Loucy (cell line): ENCODE results near the gene OLFM3.

Source experiments
- H2AFZ ChIP-seq: fragments of 200-600 bp; sonication (generic); 2 replicates; pipeline ENCODE4 v1.6.0; 2016; ENCODE audit warnings: antibody characterized with exemption, mild to moderate bottlenecking, low read length, moderate library complexity
- H3F3A ChIP-seq: fragments of 200-600 bp; 2 replicates; pipeline ENCODE4 v1.6.0; 2016; ENCODE audit warnings: antibody characterized with exemption, low read depth, mild to moderate bottlenecking
- H3K27me3 ChIP-seq: fragments of 200-600 bp; sonication (generic); 2 replicates; pipeline ENCODE4 v1.6.1; 2014; ENCODE audit warnings: low read length, mild to moderate bottlenecking; ENCODE audit not compliant: insufficient read depth, poor library complexity, severe bottlenecking
- H3K36me3 ChIP-seq: fragments of 200-600 bp; sonication (generic); 2 replicates; pipeline ENCODE4 v1.6.1; 2016; ENCODE audit warnings: low read length; ENCODE audit not compliant: insufficient read depth
- H3K4me1 ChIP-seq: fragments of 200-600 bp; sonication (generic); 2 replicates; pipeline ENCODE4 v1.5.1; 2014; ENCODE audit warnings: low read length, mild to moderate bottlenecking; ENCODE audit not compliant: insufficient read depth, poor library complexity, severe bottlenecking
- H3K4me2 ChIP-seq: fragments of 200-600 bp; sonication (generic); 2 replicates; pipeline ENCODE4 v1.6.0; 2014; ENCODE audit warnings: antibody characterized with exemption, low read length, low read depth, mild to moderate bottlenecking; ENCODE audit not compliant: poor library complexity, severe bottlenecking
- H3K4me3 ChIP-seq: fragments of 200-600 bp; sonication (generic); 2 replicates; pipeline ENCODE4 v1.5.1; 2014; ENCODE audit warnings: low read length, mild to moderate bottlenecking, mixed read lengths; ENCODE audit not compliant: poor library complexity, severe bottlenecking
- H3K79me2 ChIP-seq: fragments of 200-600 bp; sonication (generic); 2 replicates; pipeline ENCODE4 v1.6.1; 2014; ENCODE audit warnings: low read length; ENCODE audit not compliant: insufficient read depth
- H3K9ac ChIP-seq: fragments of 200-600 bp; sonication (generic); 2 replicates; pipeline ENCODE4 v1.6.0; 2014; ENCODE audit warnings: mild to moderate bottlenecking, low read depth, low read length, moderate library complexity; ENCODE audit not compliant: poor library complexity, severe bottlenecking
- H3K9me2 ChIP-seq: fragments of 200-600 bp; sonication (generic); replicated peaks from 2 replicates; pipeline ENCODE4 v1.6.1; 2016; ENCODE audit warnings: low read depth, low read length, mixed read lengths
- H3K9me3 ChIP-seq: fragments of 200-600 bp; sonication (generic); 2 replicates; pipeline ENCODE4 v1.6.1; 2014; ENCODE audit warnings: mild to moderate bottlenecking, antibody characterized with exemption, low read length, low read depth; ENCODE audit not compliant: insufficient read depth
- H4K20me1 ChIP-seq: fragments of 200-600 bp; sonication (generic); 2 replicates; pipeline ENCODE4 v1.6.0; 2014; ENCODE audit warnings: antibody characterized with exemption, low read length, mild to moderate bottlenecking; ENCODE audit not compliant: insufficient read depth, poor library complexity, severe bottlenecking
- EZH2phosphoT487 ChIP-seq: fragments of 200-600 bp; IDR thresholded peaks from 2 replicates; pipeline ENCODE4 v1.6.1; 2018; ENCODE audit warnings: antibody characterized with exemption, mild to moderate bottlenecking, moderate library complexity, borderline replicate concordance
- TF ChIP-seq, protein P1 (sequence below): fragments of 200-600 bp; sonication (generic); conservative IDR thresholded peaks from 2 replicates; pipeline ENCODE4 v1.5.1; 2014; ENCODE audit warnings: mild to moderate bottlenecking, antibody characterized with exemption, low read length

Gene OLFM3

DNA sequence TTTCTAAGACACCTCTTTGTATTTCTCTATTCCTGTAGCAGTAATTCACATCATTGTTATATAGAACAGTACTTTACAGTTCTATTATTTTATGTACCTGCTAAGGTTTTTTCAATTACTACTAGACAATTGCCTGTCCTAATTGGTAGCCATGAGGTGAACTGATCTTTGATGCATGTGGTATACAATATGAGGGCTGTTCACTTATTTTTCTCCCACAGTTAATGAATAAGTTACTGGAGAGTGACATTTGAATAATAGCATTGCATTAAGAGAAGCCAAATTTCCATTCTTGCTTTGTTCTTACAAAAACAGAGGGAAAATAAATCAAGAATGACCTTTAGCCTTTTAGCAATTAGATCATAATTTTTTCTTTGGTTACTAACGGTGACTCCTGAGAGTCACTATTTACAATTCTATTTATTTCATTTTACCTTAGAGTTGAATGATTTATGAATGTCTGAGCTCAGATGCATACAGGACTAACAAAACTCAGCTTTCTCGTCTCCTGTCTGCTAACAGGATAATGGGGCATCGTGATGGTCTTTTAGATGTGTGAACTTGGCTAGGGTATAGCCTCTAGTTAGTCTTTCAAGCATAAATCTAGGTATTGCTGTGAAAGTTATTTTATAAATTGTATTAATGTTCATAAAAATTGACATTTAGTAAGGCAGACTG lies 54.1 kb downstream of the OLFM3 start:
- Histone ChIP-seq H2AFZ (no peak overlapping the region), H3K4me2 (no peak overlapping the region), H3K79me2 (no peaks in the 10 kb centered on the region), H3K27me3 (no peaks in the 10 kb centered on the region), H3K36me3 (no peaks in the 10 kb centered on the region), H3K4me3 (no peak overlapping the region), H3K9me2 (no peaks in the 10 kb centered on the region), H4K20me1 (no peaks in the 10 kb centered on the region), H3K4me1 (no peaks in the 10 kb centered on the region), H3K9me3 (no peaks in the 10 kb centered on the region), H3K9ac (no peak overlapping the region), H3F3A (no peaks in the 10 kb centered on the region)
- TF ChIP-seq, protein P1, sequence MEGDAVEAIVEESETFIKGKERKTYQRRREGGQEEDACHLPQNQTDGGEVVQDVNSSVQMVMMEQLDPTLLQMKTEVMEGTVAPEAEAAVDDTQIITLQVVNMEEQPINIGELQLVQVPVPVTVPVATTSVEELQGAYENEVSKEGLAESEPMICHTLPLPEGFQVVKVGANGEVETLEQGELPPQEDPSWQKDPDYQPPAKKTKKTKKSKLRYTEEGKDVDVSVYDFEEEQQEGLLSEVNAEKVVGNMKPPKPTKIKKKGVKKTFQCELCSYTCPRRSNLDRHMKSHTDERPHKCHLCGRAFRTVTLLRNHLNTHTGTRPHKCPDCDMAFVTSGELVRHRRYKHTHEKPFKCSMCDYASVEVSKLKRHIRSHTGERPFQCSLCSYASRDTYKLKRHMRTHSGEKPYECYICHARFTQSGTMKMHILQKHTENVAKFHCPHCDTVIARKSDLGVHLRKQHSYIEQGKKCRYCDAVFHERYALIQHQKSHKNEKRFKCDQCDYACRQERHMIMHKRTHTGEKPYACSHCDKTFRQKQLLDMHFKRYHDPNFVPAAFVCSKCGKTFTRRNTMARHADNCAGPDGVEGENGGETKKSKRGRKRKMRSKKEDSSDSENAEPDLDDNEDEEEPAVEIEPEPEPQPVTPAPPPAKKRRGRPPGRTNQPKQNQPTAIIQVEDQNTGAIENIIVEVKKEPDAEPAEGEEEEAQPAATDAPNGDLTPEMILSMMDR, result no peak
- TF ChIP-seq EZH2phosphoT487, result no peak

DNA sequence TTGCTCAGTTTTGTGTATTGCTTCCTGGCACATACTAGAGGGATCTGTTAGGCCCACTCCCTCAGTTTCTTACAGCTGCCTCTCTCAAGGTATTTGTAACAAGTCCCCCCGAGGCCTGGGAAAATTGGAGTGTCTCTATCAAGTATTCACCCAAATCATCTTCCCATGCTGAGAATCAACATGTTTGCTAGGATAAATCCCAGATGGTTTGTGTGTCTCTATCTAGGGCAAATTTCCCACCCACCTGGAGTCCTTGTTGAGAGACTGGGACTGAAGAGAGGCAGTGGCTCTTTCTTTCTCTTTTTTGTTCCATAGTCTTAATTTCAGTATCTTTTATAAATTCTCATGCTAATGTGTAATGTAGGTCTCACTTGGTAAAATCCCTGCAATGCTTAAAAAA lies 58.0 kb downstream of the OLFM3 start:
- no peak for TF ChIP-seq EZH2phosphoT487
- TF ChIP-seq, protein P1, result no peak
- Histone ChIP-seq H3F3A (no peaks in the 10 kb centered on the region), H4K20me1 (no peaks in the 10 kb centered on the region), H3K4me3 (no peak overlapping the region), H3K79me2 (no peaks in the 10 kb centered on the region), H2AFZ (no peak overlapping the region), H3K9ac (no peak overlapping the region), H3K9me2 (no peaks in the 10 kb centered on the region), H3K36me3 (no peaks in the 10 kb centered on the region), H3K4me2 (no peak overlapping the region), H3K9me3 (no peaks in the 10 kb centered on the region), H3K4me1 (no peaks in the 10 kb centered on the region), H3K27me3 (no peaks in the 10 kb centered on the region)

DNA sequence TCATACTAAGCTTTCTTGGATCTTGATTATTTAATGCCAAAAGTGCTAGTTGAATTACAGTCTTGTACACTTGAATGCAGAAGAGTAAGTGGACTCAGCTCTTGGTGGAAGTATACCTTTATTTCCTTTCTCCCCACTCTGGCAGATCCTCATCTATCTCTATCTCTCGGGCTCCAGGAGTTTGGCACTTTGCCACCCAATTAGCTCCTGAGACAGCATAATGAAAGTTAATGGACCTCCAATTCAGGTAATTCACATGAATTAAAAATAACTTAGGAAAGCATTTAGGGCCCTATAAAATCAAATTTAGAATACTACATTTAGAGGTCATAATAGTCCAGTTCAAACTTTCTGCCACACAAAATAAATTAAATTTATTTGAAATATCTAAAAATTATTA lies 67.4 kb downstream of the OLFM3 start:
- Histone ChIP-seq H4K20me1 (no peaks in the 10 kb centered on the region), H3K36me3 (no peaks in the 10 kb centered on the region), H3K4me1 (no peaks in the 10 kb centered on the region), H3K9me2 (no peaks in the 10 kb centered on the region), H3K27me3 (no peaks in the 10 kb centered on the region), H3K9ac (no peak overlapping the region), H3K4me2 (no peak overlapping the region), H2AFZ (no peak overlapping the region), H3F3A (no peaks in the 10 kb centered on the region), H3K4me3 (no peak overlapping the region), H3K79me2 (no peaks in the 10 kb centered on the region), H3K9me3 (no peaks in the 10 kb centered on the region)
- TF ChIP-seq, protein P1, result no peak
- TF ChIP-seq EZH2phosphoT487, result no peak
